Ectodermal cell (in vitro differentiated cells): Measurements from ENCODE around the gene SLC22A12.

Source experiments
- H3K27ac ChIP-seq: 2 replicates; pipeline ENCODE4 v1.7.0; 2013; ENCODE audit warnings: mild to moderate bottlenecking, low read depth, low read length; ENCODE audit not compliant: insufficient read depth, poor library complexity, severe bottlenecking
- H3K27me3 ChIP-seq: 2 replicates; pipeline ENCODE4 v1.7.0; 2013; ENCODE audit warnings: mild to moderate bottlenecking, low read length; ENCODE audit not compliant: insufficient read depth, control insufficient read depth, poor library complexity, severe bottlenecking
- H3K36me3 ChIP-seq: one replicate; pipeline ENCODE4 v1.7.0; 2013; ENCODE audit warnings: low read length; ENCODE audit not compliant: control insufficient read depth, insufficient read depth
- H3K4me1 ChIP-seq: one replicate; pipeline ENCODE4 v1.7.0; 2013; ENCODE audit warnings: low read length; ENCODE audit not compliant: control insufficient read depth, insufficient read depth
- H3K4me3 ChIP-seq: 2 replicates; pipeline ENCODE4 v1.7.0; 2013; ENCODE audit warnings: low read depth, low read length, control low read depth; ENCODE audit not compliant: insufficient read depth
- H3K9me3 ChIP-seq: 2 replicates; pipeline ENCODE4 v1.7.0; 2013; ENCODE audit warnings: mild to moderate bottlenecking, low read length, moderate library complexity; ENCODE audit not compliant: control insufficient read depth
- WGBS, 2 experiments: methylation state at CpG; one replicate each; pipeline ENCODE4 v1.1.7; 2013; ENCODE audit warnings: missing lambda C conversion rate in 2 of 2; 5-methylcytosine and 5-hydroxymethylcytosine counted together

The SLC22A12 gene

DNA sequence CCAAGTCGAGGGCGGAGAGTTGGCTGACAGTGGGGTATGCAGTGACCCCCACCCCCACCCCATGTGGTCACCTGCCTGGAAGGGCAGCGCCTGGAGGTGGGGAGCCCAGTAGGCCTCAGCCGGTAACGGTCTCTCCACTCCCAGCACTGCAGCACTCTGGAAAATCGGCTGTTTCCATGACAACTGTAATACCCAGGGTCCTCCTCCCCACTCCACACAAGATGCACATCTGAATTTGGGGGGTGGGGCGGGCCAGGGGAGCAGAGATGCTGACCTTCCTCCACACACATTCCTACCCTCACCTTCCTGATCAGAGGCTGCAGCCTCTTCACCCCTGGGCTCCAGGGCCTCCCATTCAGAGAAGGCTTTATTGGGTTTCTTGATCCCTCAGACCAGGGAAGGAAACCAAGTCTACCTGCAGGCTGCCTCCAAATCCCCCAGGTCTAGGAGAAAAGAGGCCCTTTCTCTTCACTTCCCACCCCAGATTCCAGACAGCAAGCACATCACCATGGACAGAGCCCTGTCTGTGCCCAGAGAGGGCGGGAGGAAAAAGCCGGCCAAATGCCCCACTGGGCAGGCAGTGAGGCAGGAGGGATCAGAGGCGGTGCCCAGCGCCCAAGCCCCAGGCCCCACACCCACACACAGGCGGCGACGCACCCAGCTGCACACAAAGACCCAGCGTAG lies 46.5 kb downstream of the SLC22A12 start:
- H3K27ac ChIP-seq, result no peak overlapping the region

DNA sequence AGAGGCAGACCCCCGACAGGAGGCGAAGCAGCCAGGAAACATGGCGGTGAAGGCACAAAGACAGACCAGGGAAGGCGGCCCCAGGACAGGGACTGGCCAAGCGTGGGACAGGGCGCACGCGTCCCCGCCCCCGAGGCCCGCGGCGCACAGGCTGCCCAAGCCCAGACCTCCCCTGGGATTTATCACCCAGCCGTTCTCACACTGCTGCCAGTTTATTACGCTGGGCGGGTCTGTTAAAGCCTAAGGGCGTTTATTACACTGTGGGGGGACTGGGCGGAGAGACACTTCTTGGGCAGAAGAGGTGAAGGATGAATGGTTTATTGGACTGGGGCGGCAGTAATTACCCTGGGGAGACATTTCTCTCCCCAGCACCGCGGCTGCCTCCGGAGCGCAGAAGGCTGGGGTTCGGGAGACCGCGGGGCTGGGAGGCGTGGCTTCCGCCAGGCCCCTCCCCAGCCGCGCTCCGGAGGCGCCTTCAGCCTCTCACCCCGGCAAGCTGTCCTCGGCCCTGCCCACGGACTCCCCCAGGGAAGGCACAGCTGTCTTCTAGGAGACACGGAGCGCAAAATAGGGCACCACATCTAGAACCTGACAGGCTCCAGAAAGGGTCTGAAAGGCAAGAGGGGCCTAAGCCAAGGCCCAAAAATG lies 47.1 kb downstream of the SLC22A12 start:
- Histone ChIP-seq H3K4me1 (peaks cover 15% of the 10 kb centered on the region), H3K27me3 (peaks cover 52% of the 10 kb centered on the region), H3K36me3 (no peaks in the 10 kb centered on the region), H3K27ac (peak overlapping the region; percentile 46), H3K9me3 (no peaks in the 10 kb centered on the region), H3K4me3 (peak overlapping the region; percentile 24)
- WGBS, 2 experiments, result 3% methylated on average over 37 of the region's 37 CpGs

More for the DNA sequence above, 46.5 kb downstream of the SLC22A12 start:
- Histone ChIP-seq H3K4me1 (peaks cover 15% of the 10 kb centered on the region), H3K36me3 (no peaks in the 10 kb centered on the region), H3K9me3 (no peaks in the 10 kb centered on the region), H3K4me3 (peak overlapping the region; percentile 24), H3K27me3 (peaks cover 45% of the 10 kb centered on the region)
- WGBS, 2 experiments, result 39 to 41% methylated on average over 15 of the region's 15 CpGs

DNA sequence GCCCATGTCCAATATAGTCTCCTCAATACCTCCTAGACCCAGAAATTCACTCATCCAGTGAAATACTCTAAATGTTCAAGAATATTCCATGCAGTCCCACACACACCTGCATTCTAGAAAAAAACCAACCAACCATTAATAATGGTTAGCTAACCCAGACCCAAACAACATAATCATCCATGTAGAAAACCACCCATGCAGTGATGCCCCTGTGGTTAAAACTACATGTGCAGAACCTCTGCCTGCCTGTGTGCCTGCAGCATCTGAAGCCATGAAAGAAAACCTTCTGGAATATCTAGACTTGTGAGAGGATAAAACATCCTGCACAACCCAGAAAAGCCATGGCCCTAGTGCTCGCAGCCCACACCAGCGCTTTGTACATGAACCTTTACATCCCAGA lies 47.8 kb downstream of the SLC22A12 start:
- H3K4me3 ChIP-seq, result no peak overlapping the region
- H3K36me3 ChIP-seq, result no peaks in the 10 kb centered on the region
- 92 to 94% methylated on average over 2 of the region's 2 CpGs for WGBS, 2 experiments
- H3K4me1 ChIP-seq, result peaks cover 15% of the 10 kb centered on the region
- H3K27me3 ChIP-seq, result peaks cover 55% of the 10 kb centered on the region
- no peak overlapping the region for H3K27ac ChIP-seq
- no peaks in the 10 kb centered on the region for H3K9me3 ChIP-seq

DNA sequence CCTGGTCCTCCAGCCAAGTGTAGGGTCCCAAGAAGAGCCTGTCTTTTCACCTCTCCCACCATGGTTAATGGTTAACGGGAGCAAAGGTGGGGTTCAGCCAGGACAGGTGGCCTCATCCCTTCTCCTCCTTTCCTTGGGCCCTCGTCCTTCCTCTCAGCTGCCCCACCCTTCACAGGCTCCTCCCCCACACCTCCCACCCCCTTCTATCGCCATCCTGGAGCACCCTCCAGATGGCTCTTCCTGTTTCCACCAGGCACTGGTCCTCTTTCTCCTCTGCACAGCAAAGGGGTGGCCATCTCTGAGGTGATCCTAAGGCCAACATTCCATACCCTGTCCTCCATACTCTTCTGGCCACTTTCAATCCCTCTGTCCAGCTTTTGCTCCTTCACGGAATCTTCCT lies 48.9 kb downstream of the SLC22A12 start:
- H3K9me3 ChIP-seq, result no peaks in the 10 kb centered on the region
- H3K27me3 ChIP-seq, result peaks cover 64% of the 10 kb centered on the region
- no peaks in the 10 kb centered on the region for H3K36me3 ChIP-seq
- H3K4me1 ChIP-seq, result peaks cover 26% of the 10 kb centered on the region
- H3K27ac ChIP-seq, result no peak overlapping the region
- 78 to 86% methylated on average over 4 of the region's 4 CpGs for WGBS, 2 experiments
- H3K4me3 ChIP-seq, result no peak overlapping the region

DNA sequence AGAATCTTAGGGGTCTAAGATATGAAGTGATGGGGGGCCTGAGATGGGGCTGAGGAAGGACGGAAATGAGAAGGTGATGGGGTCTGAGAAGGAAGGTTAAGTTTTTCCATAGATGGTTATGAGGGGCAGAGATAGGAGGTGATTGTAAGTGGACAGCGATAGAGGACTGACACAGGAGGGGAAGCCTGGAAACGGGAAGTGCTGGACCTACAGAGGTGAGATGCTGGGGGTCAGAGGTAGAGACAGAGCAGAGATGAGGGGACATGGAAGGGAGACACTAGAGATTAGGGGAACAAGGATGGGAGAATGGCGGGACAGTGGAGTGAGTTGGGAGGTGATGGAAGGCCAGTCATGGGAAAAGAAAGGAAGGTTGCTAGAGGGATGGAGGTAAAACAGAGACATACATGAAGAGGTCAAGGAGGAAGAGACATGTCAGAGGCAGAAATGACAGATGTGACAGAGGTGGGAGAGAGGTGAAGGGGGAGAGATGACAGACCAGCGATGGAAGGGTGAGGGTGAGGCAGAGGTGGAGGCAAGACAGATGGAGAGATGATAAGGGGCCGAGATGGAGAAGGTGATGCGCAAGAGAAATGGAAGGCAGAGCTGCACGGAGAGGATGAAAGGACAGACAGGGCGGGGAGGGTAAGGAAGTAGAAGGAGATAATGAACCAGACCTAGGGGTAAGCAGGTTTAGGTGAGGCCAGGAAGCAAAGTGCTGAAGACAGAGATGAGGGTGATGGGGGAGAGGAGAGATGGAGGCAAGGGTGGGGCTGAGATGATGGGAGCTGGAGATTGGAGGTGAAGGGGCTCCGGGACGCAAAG lies 50.8 kb downstream of the SLC22A12 start:
- no peak overlapping the region for H3K27ac ChIP-seq
- no peaks in the 10 kb centered on the region for H3K36me3 ChIP-seq
- peaks cover 29% of the 10 kb centered on the region for H3K4me1 ChIP-seq
- H3K27me3 ChIP-seq, result peaks cover 64% of the 10 kb centered on the region
- H3K9me3 ChIP-seq, result no peaks in the 10 kb centered on the region
- peak overlapping the region; percentile 42 for H3K4me3 ChIP-seq
- 49% methylated on average over 11 of the region's 11 CpGs for WGBS, 2 experiments

DNA sequence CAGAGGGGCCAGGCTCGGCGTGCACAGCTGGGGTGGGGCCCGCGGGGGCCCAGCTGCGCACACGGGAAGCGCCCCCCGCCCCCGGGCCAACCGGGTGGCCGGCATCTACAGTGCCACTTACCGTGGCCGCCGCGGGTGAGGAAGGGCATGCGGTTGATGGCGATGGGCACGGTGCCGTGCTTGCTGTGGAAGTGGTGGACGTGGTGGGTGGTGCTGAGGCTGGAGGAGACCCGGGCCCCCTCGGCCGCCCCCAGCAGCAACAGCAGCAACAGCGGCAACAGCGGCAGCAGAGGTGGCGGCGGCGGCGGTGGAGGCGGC lies 51.4 kb downstream of the SLC22A12 start:
- Histone ChIP-seq H3K9me3 (no peaks in the 10 kb centered on the region), H3K27me3 (peaks cover 64% of the 10 kb centered on the region), H3K4me1 (peaks cover 27% of the 10 kb centered on the region), H3K36me3 (no peaks in the 10 kb centered on the region), H3K4me3 (peak overlapping the region; percentile 42), H3K27ac (no peak overlapping the region)
- 1 to 2% methylated on average over 30 of the region's 30 CpGs for WGBS, 2 experiments

DNA sequence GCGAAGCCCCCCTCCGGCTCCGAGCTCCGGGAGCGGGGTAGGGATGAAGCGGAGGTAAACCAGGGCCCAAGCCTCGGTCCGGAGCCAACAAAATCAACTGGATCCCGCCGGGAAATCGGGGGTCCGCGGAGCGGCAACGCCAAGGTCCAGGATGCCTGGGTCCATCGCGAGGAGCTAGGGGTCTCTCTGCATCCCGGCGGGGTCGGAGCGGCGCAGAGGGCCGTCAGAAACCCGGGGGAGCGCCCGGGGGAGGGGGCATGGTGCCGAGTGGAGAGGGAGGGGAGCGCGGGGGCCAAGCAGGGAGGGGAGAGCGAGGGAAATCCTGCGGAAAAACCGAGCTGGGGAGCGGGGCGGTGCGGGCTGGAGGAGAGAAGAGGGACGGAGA lies 51.8 kb downstream of the SLC22A12 start:
- Histone ChIP-seq H3K27ac (no peak overlapping the region), H3K9me3 (no peaks in the 10 kb centered on the region), H3K27me3 (peaks cover 64% of the 10 kb centered on the region), H3K36me3 (no peaks in the 10 kb centered on the region), H3K4me1 (peaks cover 22% of the 10 kb centered on the region), H3K4me3 (peak overlapping the region; percentile 42)
- 0 to 1% methylated on average over 36 of the region's 36 CpGs for WGBS, 2 experiments

DNA sequence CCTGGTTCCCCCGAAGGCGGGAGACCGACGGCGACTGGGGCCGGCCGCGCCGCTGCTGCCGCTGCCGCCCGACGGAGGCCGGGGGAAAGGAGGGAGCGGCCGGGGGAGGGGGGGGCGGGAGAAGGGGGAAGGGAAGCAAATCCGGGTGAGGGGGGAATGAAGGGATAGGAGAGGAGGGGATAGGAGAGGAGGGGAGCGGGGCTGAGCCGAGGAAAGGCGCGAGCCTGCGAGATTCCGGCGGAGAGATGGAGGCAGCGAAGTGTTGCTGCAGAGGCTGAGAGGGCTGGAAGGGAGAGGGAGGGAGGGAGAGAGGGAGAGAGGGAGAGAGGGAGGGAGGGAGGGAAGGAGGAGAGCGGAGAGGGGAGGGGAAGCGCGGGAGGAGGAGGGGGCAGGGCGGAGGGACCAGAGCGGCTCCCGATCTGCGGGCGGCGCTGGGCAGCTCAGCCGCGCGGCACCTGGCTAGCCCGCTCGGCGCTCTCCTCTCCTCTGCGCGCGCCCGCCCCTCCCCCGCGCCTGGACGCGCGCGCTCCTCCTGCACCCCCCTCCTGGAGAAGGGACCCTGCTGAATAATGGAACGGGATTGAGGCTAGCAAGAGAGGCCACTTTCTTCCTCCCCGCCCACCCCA lies 52.3 kb downstream of the SLC22A12 start:
- H3K4me1 ChIP-seq, result peaks cover 22% of the 10 kb centered on the region
- H3K27me3 ChIP-seq, result peaks cover 60% of the 10 kb centered on the region
- no peaks in the 10 kb centered on the region for H3K36me3 ChIP-seq
- peak overlapping the region; percentile 42 for H3K4me3 ChIP-seq
- no peaks in the 10 kb centered on the region for H3K9me3 ChIP-seq
- no peak overlapping the region for H3K27ac ChIP-seq
- 1% methylated on average over 52 of the region's 53 CpGs for WGBS, 2 experiments

DNA sequence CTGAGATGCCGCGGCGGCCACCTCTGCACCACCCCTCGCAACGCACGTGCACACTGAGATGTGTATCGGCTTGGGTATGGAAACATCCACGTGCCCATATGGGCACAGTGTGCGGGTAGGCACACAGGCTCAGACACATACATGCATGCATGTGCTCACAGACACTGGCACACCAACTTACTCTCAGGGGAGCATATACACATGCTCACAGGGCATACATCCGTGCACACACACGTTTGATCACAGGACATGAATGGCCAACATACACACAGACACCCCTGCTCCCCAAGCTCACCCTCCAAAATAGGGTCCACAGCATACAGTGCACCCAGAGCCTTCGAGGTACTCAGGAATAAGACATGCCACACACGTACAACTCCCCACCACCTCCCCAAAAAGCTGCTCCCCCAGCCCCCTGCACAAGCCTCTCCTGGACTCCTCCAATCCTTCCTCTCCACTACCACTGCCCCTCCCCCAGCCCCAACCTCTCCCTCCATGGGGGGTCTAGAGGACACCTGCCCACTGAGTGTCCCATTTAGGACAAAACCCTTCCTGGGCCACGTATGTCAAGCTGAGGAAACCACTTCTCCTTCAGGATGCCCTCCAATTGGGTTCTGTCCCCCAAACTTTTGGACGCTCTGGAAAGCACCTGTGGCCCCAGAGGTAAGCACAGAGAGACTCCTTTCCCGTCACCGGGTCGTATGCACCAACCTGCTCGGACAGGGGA lies 53.1 kb downstream of the SLC22A12 start:
- no peak overlapping the region for H3K27ac ChIP-seq
- H3K4me1 ChIP-seq, result peaks cover 24% of the 10 kb centered on the region
- H3K9me3 ChIP-seq, result no peaks in the 10 kb centered on the region
- 5% methylated on average over 19 of the region's 19 CpGs for WGBS, 2 experiments
- peak overlapping the region; percentile 42 for H3K4me3 ChIP-seq
- no peaks in the 10 kb centered on the region for H3K36me3 ChIP-seq
- H3K27me3 ChIP-seq, result peaks cover 53% of the 10 kb centered on the region
